ENCODE results near the gene RAB19. TPM values are rescaled to one million over a fixed set of nuclear protein-coding genes. Genes with fewer than 3 reads are reported as not detected.
A peak's percentile ranks its signal among the peaks of the same experiment; 100 is the strongest.

RAB19 gene
- total RNA-seq, 1 donor from 2014 or later = 2.9 TPM

GRCh38 chr7:140384894-140385545 is 18.8 kb upstream of the RAB19 start:
- Histone ChIP-seq H3K4me1 (no peaks in the 10 kb centered on the region), H3K36me3 (peaks cover 20% of the 10 kb centered on the region), H3K27ac (no peak overlapping the region), H3K27me3 (no peaks in the 10 kb centered on the region), H3K9me3 (no peaks in the 10 kb centered on the region), H3K4me3 (no peak overlapping the region)
- no peak for TF ChIP-seq CTCF (IDR thresholded peaks at IDR 0.05)
- no peak for ATAC-seq
- intact Hi-C loops (cut with DNase I) = no loop called here
- DNase-seq = no peak

GRCh38 chr7:140389445-140389844 is 14.4 kb upstream of the RAB19 start:
- DNase-seq (peak; percentile 15), ATAC-seq (no peak)
- H3K27ac ChIP-seq = no peak overlapping the region
- no peaks in the 10 kb centered on the region for H3K36me3 ChIP-seq
- intact Hi-C loops (cut with DNase I) = no loop called here
- H3K4me1 ChIP-seq = no peaks in the 10 kb centered on the region
- no peak overlapping the region for H3K4me3 ChIP-seq
- H3K27me3 ChIP-seq = no peaks in the 10 kb centered on the region
- H3K9me3 ChIP-seq = no peaks in the 10 kb centered on the region
- no peak for TF ChIP-seq CTCF (IDR thresholded peaks at IDR 0.05)

- no peak overlapping the region for H3K4me3 ChIP-seq
- H3K27me3 ChIP-seq = no peaks in the 10 kb centered on the region
- intact Hi-C loops (cut with DNase I) = no loop called here
- no peak for TF ChIP-seq CTCF (IDR thresholded peaks at IDR 0.05)
- ATAC-seq = peak; percentile 17
- no peak overlapping the region for H3K27ac ChIP-seq
- H3K9me3 ChIP-seq = no peaks in the 10 kb centered on the region
- H3K36me3 ChIP-seq = no peaks in the 10 kb centered on the region
- peak; percentile 11 for DNase-seq
- H3K4me1 ChIP-seq = no peaks in the 10 kb centered on the region
Observed at GRCh38 chr7:140390034-140390433, 13.8 kb upstream of the RAB19 start.

GRCh38 chr7:140390466-140391190 is 13.2 kb upstream of the RAB19 start:
- no peak overlapping the region for H3K4me3 ChIP-seq
- H3K9me3 ChIP-seq = no peaks in the 10 kb centered on the region
- TF ChIP-seq CTCF (IDR thresholded peaks at IDR 0.05) = no peak
- intact Hi-C loops (cut with DNase I) = no loop called here
- no peak overlapping the region for H3K27ac ChIP-seq
- H3K27me3 ChIP-seq = no peaks in the 10 kb centered on the region
- no peaks in the 10 kb centered on the region for H3K4me1 ChIP-seq
- DNase-seq = peak; percentile 40
- peak; percentile 76 for ATAC-seq
- H3K36me3 ChIP-seq = no peaks in the 10 kb centered on the region

- H3K4me3 ChIP-seq = no peak overlapping the region
- no peaks in the 10 kb centered on the region for H3K9me3 ChIP-seq
- ATAC-seq (no peak), DNase-seq (no peak)
- no peak for TF ChIP-seq CTCF (IDR thresholded peaks at IDR 0.05)
- no peak overlapping the region for H3K27ac ChIP-seq
- intact Hi-C loops (cut with DNase I) = no loop called here
- H3K4me1 ChIP-seq = peaks cover 7% of the 10 kb centered on the region
- no peaks in the 10 kb centered on the region for H3K36me3 ChIP-seq
- H3K27me3 ChIP-seq = no peaks in the 10 kb centered on the region
Observed at GRCh38 chr7:140391634-140392033, 12.2 kb upstream of the RAB19 start.

Measured in upper lobe of right lung (tissue), 1 donor.